GM23338 (cell line): ENCODE measurements around the gene ATAD2B. TPM values are rescaled to one million over a fixed set of nuclear protein-coding genes. Genes with fewer than 3 reads are reported as not detected.

ENCODE experiments used
- ATAC-seq: fragments of 200-7000 bp; cut with Tn5 transposase; 3 replicates; pipeline ENCODE4 v1.9.1; 2020
- DNase-seq: peaks from one replicate; pipeline ENCODE4 v3.0.0-alpha.2; 2015; ENCODE audit warnings: low spot score
- H2AFZ ChIP-seq: fragments of 200-600 bp; sonication (generic); 2 replicates; pipeline ENCODE4 v1.8.0; 2016; ENCODE audit warnings: antibody characterized with exemption, mild to moderate bottlenecking, moderate library complexity
- H3F3A ChIP-seq: fragments of 200-600 bp; sonication (generic); replicated peaks from 2 replicates; pipeline ENCODE4 v1.8.0; 2017; ENCODE audit warnings: antibody characterized with exemption, mixed run types, low read depth
- H3K27ac ChIP-seq: fragments of 200-600 bp; sonication (generic); 2 replicates; pipeline ENCODE4 v1.6.1; 2016; ENCODE audit warnings: low read depth
- H3K27me3 ChIP-seq: fragments of 200-600 bp; sonication (generic); 2 replicates; pipeline ENCODE4 v1.8.0; 2016; ENCODE audit warnings: mild to moderate bottlenecking, mixed run types, moderate library complexity; ENCODE audit not compliant: insufficient read depth
- H3K36me3 ChIP-seq: fragments of 200-600 bp; sonication (generic); 2 replicates; pipeline ENCODE4 v1.8.0; 2016; ENCODE audit warnings: mild to moderate bottlenecking; ENCODE audit not compliant: insufficient read depth
- H3K4me1 ChIP-seq: fragments of 200-600 bp; sonication (generic); 2 replicates; pipeline ENCODE4 v1.8.0; 2016; ENCODE audit warnings: mild to moderate bottlenecking, moderate library complexity; ENCODE audit not compliant: insufficient read depth
- H3K4me2 ChIP-seq: fragments of 200-600 bp; sonication (generic); 2 replicates; pipeline ENCODE4 v1.7.1; 2017; ENCODE audit warnings: mixed run types
- H3K4me3 ChIP-seq: fragments of 200-600 bp; sonication (generic); 2 replicates; pipeline ENCODE4 v1.6.1; 2016; ENCODE audit warnings: mixed run types
- H3K79me2 ChIP-seq: fragments of 200-600 bp; sonication (generic); replicated peaks from 2 replicates; pipeline ENCODE4 v1.8.0; 2017; ENCODE audit warnings: mild to moderate bottlenecking; ENCODE audit not compliant: insufficient read depth
- H3K9me2 ChIP-seq: fragments of 200-600 bp; sonication (generic); 2 replicates; pipeline ENCODE4 v1.8.0; 2017; ENCODE audit not compliant: insufficient read depth
- H4K20me1 ChIP-seq: fragments of 200-600 bp; sonication (generic); replicated peaks from 2 replicates; pipeline ENCODE4 v1.8.0; 2017; ENCODE audit warnings: mild to moderate bottlenecking; ENCODE audit not compliant: insufficient read depth
- H3K27ac Mint-ChIP-seq: 2 replicates; pipeline ENCODE4 v1.8.0; 2020; ENCODE audit warnings: inconsistent platforms, mild to moderate bottlenecking, moderate library complexity, mixed read lengths
- H3K27me3 Mint-ChIP-seq: 3 replicates; pipeline ENCODE4 v1.8.0; 2022; ENCODE audit warnings: low read depth, mild to moderate bottlenecking, moderate library complexity, mixed read lengths, inconsistent platforms; ENCODE audit not compliant: insufficient read depth, poor library complexity
- H3K36me3 Mint-ChIP-seq: 3 replicates; pipeline ENCODE4 v1.8.0; 2021; ENCODE audit warnings: low read depth, mild to moderate bottlenecking, inconsistent platforms, moderate library complexity, mixed read lengths
- H3K4me1 Mint-ChIP-seq: 3 replicates; pipeline ENCODE4 v1.8.0; 2020; ENCODE audit warnings: mild to moderate bottlenecking, inconsistent platforms, mixed read lengths
- H3K4me3 Mint-ChIP-seq: 3 replicates; pipeline ENCODE4 v1.8.0; 2021; ENCODE audit warnings: moderate library complexity, mild to moderate bottlenecking, inconsistent platforms, mixed read lengths
- H3K9me3 Mint-ChIP-seq: 3 replicates; pipeline ENCODE4 v1.8.0; 2020; ENCODE audit warnings: moderate library complexity, mild to moderate bottlenecking, inconsistent platforms, mixed read lengths
- EZH2 ChIP-seq: fragments of 200-600 bp; sonication (generic); IDR thresholded peaks from one replicate; pipeline ENCODE4 v1.8.0; 2017; ENCODE audit warnings: antibody characterized with exemption, mild to moderate bottlenecking, low read depth; ENCODE audit not compliant: unreplicated experiment
- ZNF331 ChIP-seq: fragments of 250-450 bp; sonication (Bioruptor Pico); IDR thresholded peaks from 2 replicates; pipeline ENCODE4 v1.5.0; 2020; ENCODE audit warnings: low read depth, mild to moderate bottlenecking, moderate library complexity
- polyA plus RNA-seq: library from polyadenylated mRNA; unstranded; fragments of >200 nt; fragmentation: Nextera tagmentation; extraction: Ambion mirVana; gene quantifications from 2 replicates; pipeline ENCODE4 v1.2.1, GENCODE V29; 2016
- total RNA-seq: library from RNA; depleted of rRNA; stranded (reverse); fragments of >200 nt; shearing (Covaris generic); gene quantifications from 2 replicates; pipeline ENCODE4 v1.2.3, GENCODE V29; 2014
- TF ChIP-seq, protein P1 (sequence below): IDR thresholded peaks from one replicate; pipeline ENCODE4 v1.6.1; 2018; ENCODE audit warnings: antibody characterized with exemption; ENCODE audit not compliant: unreplicated experiment
- TF ChIP-seq, protein P2 (sequence below), 2 experiments: fragments of 200-600 bp in 1 of 2; sonication (generic) in 1 of 2; conservative IDR thresholded peaks; 2 replicates each; pipeline versions ENCODE4 v1.5.1 to v1.6.1; 2016 to 2017; ENCODE audit warnings: antibody characterized with exemption in 2 of 2, low read depth in 2 of 2, mild to moderate bottlenecking in 2 of 2, moderate library complexity in 1 of 2

Gene ATAD2B
- total and polyA plus RNA-seq, 2 experiments from 2014 or later, result 12.4 to 19.3 TPM

- Mint-ChIP-seq H3K27ac (no peak overlapping the region; the same call in 1 of the 2 replicates), H3K36me3 (peaks cover 5% of the 10 kb centered on the region; the same call in 2 of the 3 replicates), H3K27me3 (no peaks in the 10 kb centered on the region), H3K4me3 (no peak overlapping the region), H3K9me3 (no peaks in the 10 kb centered on the region), H3K4me1 (peaks cover 13% of the 10 kb centered on the region)
- Histone ChIP-seq H3K9me2 (no peaks in the 10 kb centered on the region), H3K27ac (no peak overlapping the region), H3K4me3 (no peak overlapping the region), H3K4me1 (peaks cover 7% of the 10 kb centered on the region), H2AFZ (no peak overlapping the region), H3F3A (no peaks in the 10 kb centered on the region), H4K20me1 (no peaks in the 10 kb centered on the region), H3K79me2 (no peaks in the 10 kb centered on the region), H3K36me3 (no peaks in the 10 kb centered on the region), H3K27me3 (no peaks in the 10 kb centered on the region), H3K4me2 (no peak overlapping the region)
- DNase-seq (peak; percentile 38), ATAC-seq (no peak)
- TF ChIP-seq, protein P1, sequence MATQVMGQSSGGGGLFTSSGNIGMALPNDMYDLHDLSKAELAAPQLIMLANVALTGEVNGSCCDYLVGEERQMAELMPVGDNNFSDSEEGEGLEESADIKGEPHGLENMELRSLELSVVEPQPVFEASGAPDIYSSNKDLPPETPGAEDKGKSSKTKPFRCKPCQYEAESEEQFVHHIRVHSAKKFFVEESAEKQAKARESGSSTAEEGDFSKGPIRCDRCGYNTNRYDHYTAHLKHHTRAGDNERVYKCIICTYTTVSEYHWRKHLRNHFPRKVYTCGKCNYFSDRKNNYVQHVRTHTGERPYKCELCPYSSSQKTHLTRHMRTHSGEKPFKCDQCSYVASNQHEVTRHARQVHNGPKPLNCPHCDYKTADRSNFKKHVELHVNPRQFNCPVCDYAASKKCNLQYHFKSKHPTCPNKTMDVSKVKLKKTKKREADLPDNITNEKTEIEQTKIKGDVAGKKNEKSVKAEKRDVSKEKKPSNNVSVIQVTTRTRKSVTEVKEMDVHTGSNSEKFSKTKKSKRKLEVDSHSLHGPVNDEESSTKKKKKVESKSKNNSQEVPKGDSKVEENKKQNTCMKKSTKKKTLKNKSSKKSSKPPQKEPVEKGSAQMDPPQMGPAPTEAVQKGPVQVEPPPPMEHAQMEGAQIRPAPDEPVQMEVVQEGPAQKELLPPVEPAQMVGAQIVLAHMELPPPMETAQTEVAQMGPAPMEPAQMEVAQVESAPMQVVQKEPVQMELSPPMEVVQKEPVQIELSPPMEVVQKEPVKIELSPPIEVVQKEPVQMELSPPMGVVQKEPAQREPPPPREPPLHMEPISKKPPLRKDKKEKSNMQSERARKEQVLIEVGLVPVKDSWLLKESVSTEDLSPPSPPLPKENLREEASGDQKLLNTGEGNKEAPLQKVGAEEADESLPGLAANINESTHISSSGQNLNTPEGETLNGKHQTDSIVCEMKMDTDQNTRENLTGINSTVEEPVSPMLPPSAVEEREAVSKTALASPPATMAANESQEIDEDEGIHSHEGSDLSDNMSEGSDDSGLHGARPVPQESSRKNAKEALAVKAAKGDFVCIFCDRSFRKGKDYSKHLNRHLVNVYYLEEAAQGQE, result no peak
- no peak for TF ChIP-seq EZH2
- TF ChIP-seq, protein P2, sequence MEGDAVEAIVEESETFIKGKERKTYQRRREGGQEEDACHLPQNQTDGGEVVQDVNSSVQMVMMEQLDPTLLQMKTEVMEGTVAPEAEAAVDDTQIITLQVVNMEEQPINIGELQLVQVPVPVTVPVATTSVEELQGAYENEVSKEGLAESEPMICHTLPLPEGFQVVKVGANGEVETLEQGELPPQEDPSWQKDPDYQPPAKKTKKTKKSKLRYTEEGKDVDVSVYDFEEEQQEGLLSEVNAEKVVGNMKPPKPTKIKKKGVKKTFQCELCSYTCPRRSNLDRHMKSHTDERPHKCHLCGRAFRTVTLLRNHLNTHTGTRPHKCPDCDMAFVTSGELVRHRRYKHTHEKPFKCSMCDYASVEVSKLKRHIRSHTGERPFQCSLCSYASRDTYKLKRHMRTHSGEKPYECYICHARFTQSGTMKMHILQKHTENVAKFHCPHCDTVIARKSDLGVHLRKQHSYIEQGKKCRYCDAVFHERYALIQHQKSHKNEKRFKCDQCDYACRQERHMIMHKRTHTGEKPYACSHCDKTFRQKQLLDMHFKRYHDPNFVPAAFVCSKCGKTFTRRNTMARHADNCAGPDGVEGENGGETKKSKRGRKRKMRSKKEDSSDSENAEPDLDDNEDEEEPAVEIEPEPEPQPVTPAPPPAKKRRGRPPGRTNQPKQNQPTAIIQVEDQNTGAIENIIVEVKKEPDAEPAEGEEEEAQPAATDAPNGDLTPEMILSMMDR (conservative IDR thresholded peaks at IDR 0.05; ENCODE audit: low read depth in 2 of 2), result peak in 1 of 2 experiments; percentile 47; a peak in 3 of 4 replicates
Observed at GRCh38 chr2:23760736-23761135, 166.2 kb downstream of the ATAD2B start.

DNA sequence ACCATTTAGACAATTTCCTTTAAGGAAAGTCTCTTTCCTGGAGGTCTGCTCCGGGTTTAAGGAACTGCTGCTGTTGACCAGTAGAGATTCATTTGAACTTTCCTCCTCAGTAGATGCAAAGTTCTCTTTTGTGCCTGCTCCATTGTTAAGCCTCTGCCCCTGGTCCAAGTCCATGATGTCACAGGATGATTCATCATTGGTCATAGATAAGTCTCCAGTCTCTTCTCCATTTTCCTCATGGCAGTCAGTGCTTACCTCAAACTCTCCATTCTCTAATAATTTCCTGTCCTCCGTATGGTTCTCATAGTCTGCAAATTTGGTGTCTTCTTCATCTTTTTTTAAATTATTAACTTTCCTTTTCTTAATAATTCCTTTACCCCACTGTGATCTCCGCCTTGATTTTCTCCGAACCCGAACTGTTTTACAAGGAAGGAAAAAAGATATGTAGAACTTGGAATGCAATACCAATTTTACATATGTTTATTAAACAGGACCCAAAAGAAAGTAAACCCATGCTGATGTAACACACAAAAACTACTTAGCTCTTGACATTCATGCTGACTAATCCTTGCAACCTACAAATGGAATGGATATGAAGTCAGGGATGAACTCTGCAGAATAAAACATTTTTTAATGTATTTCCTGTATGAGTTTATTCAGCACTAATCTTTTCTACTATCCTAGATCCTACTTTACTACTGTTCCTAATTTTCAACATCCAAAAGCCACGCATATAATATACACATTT lies 169.1 kb downstream of the ATAD2B start:
- Histone ChIP-seq H3K4me1 (peaks cover 9% of the 10 kb centered on the region), H3K4me2 (no peak overlapping the region), H3K27ac (no peak overlapping the region)
- TF ChIP-seq, protein P1, result no peak
- TF ChIP-seq EZH2, result no peak
- no peak for TF ChIP-seq ZNF331 (CRISPR knock-in tag)

More for the DNA sequence above, 169.1 kb downstream of the ATAD2B start:
- Histone ChIP-seq H3K4me3 (no peak overlapping the region), H2AFZ (no peak overlapping the region), H3K36me3 (no peaks in the 10 kb centered on the region), H3K9me2 (no peaks in the 10 kb centered on the region), H3K79me2 (no peaks in the 10 kb centered on the region), H3K27me3 (no peaks in the 10 kb centered on the region), H3F3A (no peaks in the 10 kb centered on the region), H4K20me1 (no peaks in the 10 kb centered on the region)
- no peak for DNase-seq
- ATAC-seq, result no peak
- Mint-ChIP-seq H3K9me3 (no peaks in the 10 kb centered on the region), H3K36me3 (peaks cover 7% of the 10 kb centered on the region; the same call in 2 of the 3 replicates), H3K27me3 (no peaks in the 10 kb centered on the region), H3K4me3 (no peak overlapping the region), H3K27ac (no peak overlapping the region), H3K4me1 (peaks cover 15% of the 10 kb centered on the region)
